Measurements from ENCODE around the gene HTRA3. TPM values are rescaled to one million over a fixed set of nuclear protein-coding genes. Genes with fewer than 3 reads are reported as not detected.

The HTRA3 gene
- total and polyA plus RNA-seq, 2 experiments from 2014 or later, result 19.4 to 34.9 TPM

DNA sequence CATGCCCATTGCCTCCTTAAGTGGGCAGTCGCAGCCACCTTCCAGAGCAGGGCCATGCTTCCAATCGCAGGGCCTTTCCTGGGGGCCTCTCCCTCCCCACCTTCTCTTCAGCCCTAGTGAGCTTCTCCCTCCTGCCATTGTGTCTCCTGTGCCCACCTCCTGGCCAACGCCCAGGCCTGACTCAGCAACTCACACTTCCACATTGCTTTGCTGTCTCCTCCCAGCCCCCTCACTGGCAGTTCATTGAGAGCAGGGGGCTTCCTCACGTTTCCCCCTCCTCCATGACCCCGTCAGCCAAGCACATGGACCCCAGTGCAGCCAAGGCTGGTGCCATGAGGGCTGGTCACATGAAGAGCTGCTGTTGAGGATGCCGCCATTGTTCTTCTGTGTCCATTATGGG, 25.9 kb downstream of the HTRA3 start:
- Histone ChIP-seq H4K20me1 (ENCODE audit: insufficient read depth, poor library complexity, severe bottlenecking) (no peaks in the 10 kb centered on the region), H3K27ac (no peak overlapping the region), H3K9me3 (ENCODE audit: low read depth) (no peaks in the 10 kb centered on the region), H3K4me2 (no peak overlapping the region), H3K4me3 (no peak overlapping the region), H3K4me1 (ENCODE audit: insufficient read depth) (no peaks in the 10 kb centered on the region), H3K36me3 (replicated peaks; ENCODE audit: insufficient read depth, low read depth) (no peaks in the 10 kb centered on the region), H3K79me2 (no peaks in the 10 kb centered on the region), H3K9me2 (replicated peaks; ENCODE audit: insufficient read depth) (no peaks in the 10 kb centered on the region), H2AFZ (no peak overlapping the region), H3K27me3 (no peaks in the 10 kb centered on the region)
- DNase-seq (ENCODE audit: low spot score), result no peak
- 93% methylated on average over 6 of the region's 6 CpGs for WGBS (ENCODE audit: low lambda C conversion rate, missing lambda C conversion rate)
- TF ChIP-seq EZH2 (IDR thresholded peaks at IDR 0.05; ENCODE audit: borderline replicate concordance), result no peak
- TF ChIP-seq EZH2phosphoT487 (IDR thresholded peaks at IDR 0.05; ENCODE audit: low read depth, severe bottlenecking, unreplicated experiment), result no peak
- TF ChIP-seq, protein P1, sequence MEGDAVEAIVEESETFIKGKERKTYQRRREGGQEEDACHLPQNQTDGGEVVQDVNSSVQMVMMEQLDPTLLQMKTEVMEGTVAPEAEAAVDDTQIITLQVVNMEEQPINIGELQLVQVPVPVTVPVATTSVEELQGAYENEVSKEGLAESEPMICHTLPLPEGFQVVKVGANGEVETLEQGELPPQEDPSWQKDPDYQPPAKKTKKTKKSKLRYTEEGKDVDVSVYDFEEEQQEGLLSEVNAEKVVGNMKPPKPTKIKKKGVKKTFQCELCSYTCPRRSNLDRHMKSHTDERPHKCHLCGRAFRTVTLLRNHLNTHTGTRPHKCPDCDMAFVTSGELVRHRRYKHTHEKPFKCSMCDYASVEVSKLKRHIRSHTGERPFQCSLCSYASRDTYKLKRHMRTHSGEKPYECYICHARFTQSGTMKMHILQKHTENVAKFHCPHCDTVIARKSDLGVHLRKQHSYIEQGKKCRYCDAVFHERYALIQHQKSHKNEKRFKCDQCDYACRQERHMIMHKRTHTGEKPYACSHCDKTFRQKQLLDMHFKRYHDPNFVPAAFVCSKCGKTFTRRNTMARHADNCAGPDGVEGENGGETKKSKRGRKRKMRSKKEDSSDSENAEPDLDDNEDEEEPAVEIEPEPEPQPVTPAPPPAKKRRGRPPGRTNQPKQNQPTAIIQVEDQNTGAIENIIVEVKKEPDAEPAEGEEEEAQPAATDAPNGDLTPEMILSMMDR (IDR thresholded peaks at IDR 0.05; ENCODE audit: poor library complexity), result no peak

DNA sequence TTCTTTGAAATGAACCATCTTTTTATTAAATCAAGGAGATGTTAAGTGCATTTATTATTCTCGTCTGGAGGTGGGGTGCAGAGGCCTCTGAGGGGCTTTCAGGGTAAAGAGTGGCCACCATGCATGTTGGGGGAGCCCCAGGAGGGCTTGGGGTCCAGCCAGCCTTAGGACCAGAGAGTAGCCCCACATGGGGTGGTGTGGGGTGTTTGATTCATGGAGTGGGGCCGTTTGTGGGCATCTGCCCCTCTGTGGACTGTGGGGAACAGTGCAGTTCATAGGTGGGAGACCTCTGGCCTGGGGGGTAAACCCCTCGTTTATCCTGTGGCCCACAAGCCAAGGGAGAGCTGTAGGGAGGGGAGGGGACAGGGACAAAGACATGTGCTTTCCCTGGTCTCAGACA, 26.9 kb downstream of the HTRA3 start:
- no peaks in the 10 kb centered on the region for H3K27me3 ChIP-seq
- no peak overlapping the region for H2AFZ ChIP-seq
- H3K9me3 ChIP-seq (ENCODE audit: low read depth), result no peaks in the 10 kb centered on the region
- no peaks in the 10 kb centered on the region for H3K36me3 ChIP-seq (replicated peaks; ENCODE audit: insufficient read depth, low read depth)
- no peak overlapping the region for H3K4me3 ChIP-seq
- H3K27ac ChIP-seq, result no peak overlapping the region
- H3K4me2 ChIP-seq, result no peak overlapping the region
- H4K20me1 ChIP-seq (ENCODE audit: insufficient read depth, poor library complexity, severe bottlenecking), result no peaks in the 10 kb centered on the region
- no peaks in the 10 kb centered on the region for H3K79me2 ChIP-seq
- H3K4me1 ChIP-seq (ENCODE audit: insufficient read depth), result no peaks in the 10 kb centered on the region
- DNase-seq (ENCODE audit: low spot score), result no peak
- TF ChIP-seq, protein P1 (IDR thresholded peaks at IDR 0.05; ENCODE audit: poor library complexity), result no peak
- TF ChIP-seq EZH2 (IDR thresholded peaks at IDR 0.05; ENCODE audit: borderline replicate concordance), result no peak
- TF ChIP-seq EZH2phosphoT487 (IDR thresholded peaks at IDR 0.05; ENCODE audit: low read depth, severe bottlenecking, unreplicated experiment), result no peak
- 70% methylated on average over 3 of the region's 3 CpGs for whole genome bisulfite sequencing (ENCODE audit: low lambda C conversion rate, missing lambda C conversion rate)
- H3K9me2 ChIP-seq (replicated peaks; ENCODE audit: insufficient read depth), result no peaks in the 10 kb centered on the region

DNA sequence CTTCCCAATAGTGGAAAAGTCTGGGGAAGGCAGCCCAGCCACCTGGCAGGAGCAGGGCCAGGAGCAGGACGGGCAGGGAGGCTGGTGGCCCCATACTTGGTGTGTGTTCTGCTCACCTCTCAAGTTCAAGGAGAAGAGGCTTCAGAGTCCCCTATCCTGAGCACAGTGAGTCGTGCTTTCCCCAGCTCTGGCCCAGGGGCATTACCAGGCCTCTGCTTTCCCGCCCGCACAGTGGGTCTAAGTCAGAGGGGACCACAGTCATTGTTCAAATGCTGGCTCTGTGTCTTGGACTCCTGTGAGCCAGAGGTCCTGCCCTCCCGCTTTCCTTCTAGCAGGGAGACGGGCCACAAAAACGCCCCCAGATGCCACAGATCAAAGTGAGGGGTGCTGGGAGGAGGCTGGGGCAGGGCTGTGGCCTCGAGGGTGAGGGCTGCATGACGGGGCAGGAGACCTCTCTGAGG, 27.6 kb downstream of the HTRA3 start:
- no peaks in the 10 kb centered on the region for H3K9me2 ChIP-seq (replicated peaks; ENCODE audit: insufficient read depth)
- no peak for DNase-seq (ENCODE audit: low spot score)
- TF ChIP-seq, protein P1 (IDR thresholded peaks at IDR 0.05; ENCODE audit: poor library complexity), result no peak
- no peak for TF ChIP-seq EZH2 (IDR thresholded peaks at IDR 0.05; ENCODE audit: borderline replicate concordance)
- no peak for TF ChIP-seq EZH2phosphoT487 (IDR thresholded peaks at IDR 0.05; ENCODE audit: low read depth, severe bottlenecking, unreplicated experiment)
- H3K36me3 ChIP-seq (replicated peaks; ENCODE audit: insufficient read depth, low read depth), result no peaks in the 10 kb centered on the region
- H4K20me1 ChIP-seq (ENCODE audit: insufficient read depth, poor library complexity, severe bottlenecking), result no peaks in the 10 kb centered on the region
- H3K27ac ChIP-seq, result no peak overlapping the region
- H3K4me1 ChIP-seq (ENCODE audit: insufficient read depth), result no peaks in the 10 kb centered on the region
- H3K4me2 ChIP-seq, result no peak overlapping the region
- no peaks in the 10 kb centered on the region for H3K27me3 ChIP-seq
- H3K79me2 ChIP-seq, result no peaks in the 10 kb centered on the region
- H3K4me3 ChIP-seq, result no peak overlapping the region
- H3K9me3 ChIP-seq (ENCODE audit: low read depth), result no peaks in the 10 kb centered on the region
- no peak overlapping the region for H2AFZ ChIP-seq
- WGBS (ENCODE audit: low lambda C conversion rate, missing lambda C conversion rate), result 90% methylated on average over 9 of the region's 9 CpGs

Measured in hepatocyte (in vitro differentiated cells).